Non-pigmented ciliary epithelial cell (primary cell): ENCODE measurements around the gene PI4KB.

Experiments used
- DNase-seq: peaks from one replicate; pipeline ENCODE4 v3.0.0-alpha.2; 2010; ENCODE audit warnings: low read depth

The PI4KB gene

GRCh38 chr1:151311589-151312331, 15.5 kb downstream of the PI4KB start:
- peak; percentile 99 for DNase-seq

GRCh38 chr1:151311011-151311410, 16.2 kb downstream of the PI4KB start:
- DNase-seq: no peak

- DNase-seq: no peak
These were observed 17.3 kb downstream of the PI4KB start for GRCh38 chr1:151309811-151310323.

GRCh38 chr1:151294742-151295462, 32.3 kb downstream of the PI4KB start:
- DNase-seq: no peak

GRCh38 chr1:151293093-151293492, 34.1 kb downstream of the PI4KB start:
- DNase-seq: no peak

- DNase-seq: no peak
These were observed 34.8 kb downstream of the PI4KB start for GRCh38 chr1:151292207-151293030.

GRCh38 chr1:151290709-151291303, 36.4 kb downstream of the PI4KB start:
- no peak for DNase-seq

GRCh38 chr1:151289991-151290708, 37.1 kb downstream of the PI4KB start:
- no peak for DNase-seq

- no peak for DNase-seq
These were observed 37.9 kb downstream of the PI4KB start for GRCh38 chr1:151289080-151289935.

GRCh38 chr1:151288502-151288901, 38.7 kb downstream of the PI4KB start:
- DNase-seq: no peak

GRCh38 chr1:151287767-151288500, 39.3 kb downstream of the PI4KB start:
- DNase-seq: no peak

GRCh38 chr1:151287341-151287699, 39.9 kb downstream of the PI4KB start:
- DNase-seq: no peak

- DNase-seq: no peak
These were observed 40.4 kb downstream of the PI4KB start for GRCh38 chr1:151286619-151287340.

- DNase-seq: no peak
These were observed 43.1 kb downstream of the PI4KB start for GRCh38 chr1:151284013-151284577.

- no peak for DNase-seq
These were observed 44.1 kb downstream of the PI4KB start for GRCh38 chr1:151282883-151283725.

- DNase-seq: peak; percentile 100
These were observed 45.0 kb downstream of the PI4KB start, which contains the start of gene ZNF687 for GRCh38 chr1:151281969-151282882. ZNF687 (plus strand) TSS chr1:151282299; CDS start chr1:151286292, 3,993 bp downstream.
